Measurements from ENCODE around the gene FARS2.

DNA sequence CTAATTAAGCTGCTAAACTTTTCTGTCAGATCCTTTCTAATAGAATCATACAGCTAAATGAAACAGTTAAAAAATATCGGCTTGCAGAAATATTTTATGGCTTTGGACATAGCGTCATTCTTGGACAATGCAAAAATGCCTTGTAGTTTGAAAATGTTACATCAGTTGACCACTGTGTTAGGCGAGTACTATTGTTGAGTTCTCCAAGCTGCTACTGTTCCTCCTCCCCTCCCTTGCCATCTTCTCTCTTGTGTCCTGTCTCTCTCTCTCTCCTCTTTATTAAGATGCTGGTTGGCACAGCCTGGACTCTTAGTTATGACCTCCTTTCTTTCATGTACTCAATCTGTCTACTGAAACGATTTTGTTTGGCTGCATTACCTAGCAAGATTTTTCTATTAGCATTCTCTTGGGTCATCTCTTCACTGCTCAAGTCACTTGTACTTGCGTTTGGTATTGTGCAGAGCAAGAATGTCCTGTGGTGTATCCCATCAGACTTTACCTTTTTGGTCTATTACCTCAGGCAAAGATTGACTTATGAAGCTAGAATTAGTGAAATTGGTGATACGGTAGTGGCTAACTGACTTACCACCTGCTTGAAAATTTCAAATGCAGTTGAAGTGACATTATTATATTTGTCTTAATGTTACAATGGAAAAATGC lies 127.9 kb downstream of the FARS2 start:
- TF ChIP-seq, protein P1, sequence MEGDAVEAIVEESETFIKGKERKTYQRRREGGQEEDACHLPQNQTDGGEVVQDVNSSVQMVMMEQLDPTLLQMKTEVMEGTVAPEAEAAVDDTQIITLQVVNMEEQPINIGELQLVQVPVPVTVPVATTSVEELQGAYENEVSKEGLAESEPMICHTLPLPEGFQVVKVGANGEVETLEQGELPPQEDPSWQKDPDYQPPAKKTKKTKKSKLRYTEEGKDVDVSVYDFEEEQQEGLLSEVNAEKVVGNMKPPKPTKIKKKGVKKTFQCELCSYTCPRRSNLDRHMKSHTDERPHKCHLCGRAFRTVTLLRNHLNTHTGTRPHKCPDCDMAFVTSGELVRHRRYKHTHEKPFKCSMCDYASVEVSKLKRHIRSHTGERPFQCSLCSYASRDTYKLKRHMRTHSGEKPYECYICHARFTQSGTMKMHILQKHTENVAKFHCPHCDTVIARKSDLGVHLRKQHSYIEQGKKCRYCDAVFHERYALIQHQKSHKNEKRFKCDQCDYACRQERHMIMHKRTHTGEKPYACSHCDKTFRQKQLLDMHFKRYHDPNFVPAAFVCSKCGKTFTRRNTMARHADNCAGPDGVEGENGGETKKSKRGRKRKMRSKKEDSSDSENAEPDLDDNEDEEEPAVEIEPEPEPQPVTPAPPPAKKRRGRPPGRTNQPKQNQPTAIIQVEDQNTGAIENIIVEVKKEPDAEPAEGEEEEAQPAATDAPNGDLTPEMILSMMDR (IDR thresholded peaks at IDR 0.05): no peak
- no peak for TF ChIP-seq POLR2AphosphoS5 (IDR thresholded peaks at IDR 0.05)
- TF ChIP-seq POLR2A (IDR thresholded peaks at IDR 0.05): no peak
